ENCODE data around the gene MCRIP1.

The MCRIP1 gene

DNA sequence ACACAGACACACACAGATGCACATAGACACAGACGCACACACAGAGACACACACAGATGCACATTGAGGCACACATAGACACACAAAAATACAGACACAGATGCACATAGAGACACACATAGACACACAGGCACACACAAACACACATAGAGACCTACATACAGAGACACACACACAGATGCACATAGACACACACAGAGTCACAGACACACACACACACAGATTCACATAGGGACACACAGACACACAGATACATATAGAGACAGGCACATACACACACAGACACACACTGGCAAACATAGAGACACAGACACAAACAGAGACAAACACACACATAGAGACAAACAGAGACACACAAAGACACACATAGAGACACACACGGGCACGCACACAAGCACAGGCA is 39.0 kb downstream of the MCRIP1 start:
- no peak for DNase-seq (ENCODE audit: low spot score)
- TF ChIP-seq, protein P1, sequence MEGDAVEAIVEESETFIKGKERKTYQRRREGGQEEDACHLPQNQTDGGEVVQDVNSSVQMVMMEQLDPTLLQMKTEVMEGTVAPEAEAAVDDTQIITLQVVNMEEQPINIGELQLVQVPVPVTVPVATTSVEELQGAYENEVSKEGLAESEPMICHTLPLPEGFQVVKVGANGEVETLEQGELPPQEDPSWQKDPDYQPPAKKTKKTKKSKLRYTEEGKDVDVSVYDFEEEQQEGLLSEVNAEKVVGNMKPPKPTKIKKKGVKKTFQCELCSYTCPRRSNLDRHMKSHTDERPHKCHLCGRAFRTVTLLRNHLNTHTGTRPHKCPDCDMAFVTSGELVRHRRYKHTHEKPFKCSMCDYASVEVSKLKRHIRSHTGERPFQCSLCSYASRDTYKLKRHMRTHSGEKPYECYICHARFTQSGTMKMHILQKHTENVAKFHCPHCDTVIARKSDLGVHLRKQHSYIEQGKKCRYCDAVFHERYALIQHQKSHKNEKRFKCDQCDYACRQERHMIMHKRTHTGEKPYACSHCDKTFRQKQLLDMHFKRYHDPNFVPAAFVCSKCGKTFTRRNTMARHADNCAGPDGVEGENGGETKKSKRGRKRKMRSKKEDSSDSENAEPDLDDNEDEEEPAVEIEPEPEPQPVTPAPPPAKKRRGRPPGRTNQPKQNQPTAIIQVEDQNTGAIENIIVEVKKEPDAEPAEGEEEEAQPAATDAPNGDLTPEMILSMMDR (IDR thresholded peaks at IDR 0.05; ENCODE audit: extremely low read depth, missing control alignments), result no peak

DNA sequence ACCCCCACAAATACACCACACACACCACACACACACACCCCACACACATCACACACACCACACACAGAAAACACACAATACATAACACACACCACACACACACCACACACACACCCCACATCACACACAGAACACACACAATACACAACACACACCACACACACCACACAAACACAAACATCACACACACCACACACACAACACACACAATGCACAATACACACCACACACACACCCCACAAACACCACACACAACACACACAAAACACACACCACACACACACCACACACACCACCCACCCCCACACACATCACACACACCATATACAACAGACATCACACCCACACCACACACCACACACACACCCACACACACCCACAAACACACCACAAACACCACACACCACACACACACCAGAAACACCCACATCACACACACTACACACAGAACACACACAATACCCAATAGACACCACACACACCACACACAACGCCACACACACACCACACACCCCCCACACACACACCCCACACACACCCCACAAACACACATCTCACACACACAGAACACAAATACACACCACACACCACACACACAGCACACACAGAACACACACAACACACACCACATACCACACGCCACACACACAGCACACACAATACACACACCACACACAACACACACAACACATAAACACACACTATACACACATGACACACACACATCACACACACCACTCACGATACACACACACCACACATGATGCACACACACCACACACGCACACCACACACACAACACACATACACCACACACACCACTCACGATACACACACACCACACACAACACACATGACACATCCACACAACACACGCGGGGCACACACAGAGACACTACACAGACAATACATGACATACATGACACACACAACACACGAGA is 40.1 kb downstream of the MCRIP1 start:
- TF ChIP-seq, protein P1 (IDR thresholded peaks at IDR 0.05; ENCODE audit: extremely low read depth, missing control alignments), result no peak
- DNase-seq (ENCODE audit: low spot score), result no peak

Data from GM20000 (cell line).